HG02759 (cell line): Measurements from ENCODE around the gene PLOD1.
A peak's percentile ranks its signal among the peaks of the same experiment; 100 is the strongest.
"Not testable (repeated sequence)": the region's sequence is repeated elsewhere in the genome, so short reads cannot be mapped to it uniquely, and the experiment has no call there.

ENCODE experiments used
- ATAC-seq: cut with Tn5 transposase; IDR thresholded peaks from one replicate; pipeline ENCODE4 v1.9.1; 2021; ENCODE audit warnings: mild to moderate bottlenecking, moderate library complexity; ENCODE audit not compliant: unreplicated experiment

PLOD1 gene

GRCh38 chr1:11934302-11935056 lies at the start of gene PLOD1:
Gene PLOD1, plus strand, starts transcription at chr1:11934717. Its CDS starts 63 bp downstream, at chr1:11934780.
- ATAC-seq = peak; percentile 93

- no peak for ATAC-seq
Measured at GRCh38 chr1:11885916-11886315, 48.6 kb upstream of the PLOD1 start.

GRCh38 chr1:11886986-11887665 lies 47.4 kb upstream of the PLOD1 start:
- no peak for ATAC-seq

- ATAC-seq = no peak
Measured at GRCh38 chr1:11887666-11888007, 46.9 kb upstream of the PLOD1 start.

GRCh38 chr1:11888206-11888876 lies 46.2 kb upstream of the PLOD1 start:
- ATAC-seq = no peak

- no peak for ATAC-seq
Measured at GRCh38 chr1:11888877-11889208, 45.7 kb upstream of the PLOD1 start.

GRCh38 chr1:11891433-11892186 lies 42.9 kb upstream of the PLOD1 start:
- no peak for ATAC-seq

GRCh38 chr1:11893907-11894251 lies 40.6 kb upstream of the PLOD1 start:
- peak; percentile 48 for ATAC-seq

- not testable (repeated sequence) for ATAC-seq
Measured at GRCh38 chr1:11894501-11894900, 40.0 kb upstream of the PLOD1 start.

- no peak for ATAC-seq
Measured at GRCh38 chr1:11898086-11898785, 36.3 kb upstream of the PLOD1 start.

GRCh38 chr1:11898831-11899467 lies 35.6 kb upstream of the PLOD1 start:
- ATAC-seq = no peak

GRCh38 chr1:11901446-11901845 lies 33.1 kb upstream of the PLOD1 start:
- ATAC-seq = not testable (repeated sequence)

- no peak for ATAC-seq
Measured at GRCh38 chr1:11903210-11903609, 31.3 kb upstream of the PLOD1 start.

GRCh38 chr1:11904156-11904555 lies 30.4 kb upstream of the PLOD1 start:
- ATAC-seq = not testable (repeated sequence)

- ATAC-seq = no peak
Measured at GRCh38 chr1:11904978-11905377, 29.5 kb upstream of the PLOD1 start.

GRCh38 chr1:11906870-11907269 lies 27.6 kb upstream of the PLOD1 start:
- no peak for ATAC-seq

GRCh38 chr1:11907275-11908094 lies 27.0 kb upstream of the PLOD1 start:
- peak; percentile 42 for ATAC-seq

GRCh38 chr1:11908095-11908675 lies 26.3 kb upstream of the PLOD1 start:
- ATAC-seq = peak; percentile 57

GRCh38 chr1:11910914-11911228 lies 23.6 kb upstream of the PLOD1 start:
- ATAC-seq = not testable (repeated sequence)
